Measurements from ENCODE around the gene AVEN.

DNA sequence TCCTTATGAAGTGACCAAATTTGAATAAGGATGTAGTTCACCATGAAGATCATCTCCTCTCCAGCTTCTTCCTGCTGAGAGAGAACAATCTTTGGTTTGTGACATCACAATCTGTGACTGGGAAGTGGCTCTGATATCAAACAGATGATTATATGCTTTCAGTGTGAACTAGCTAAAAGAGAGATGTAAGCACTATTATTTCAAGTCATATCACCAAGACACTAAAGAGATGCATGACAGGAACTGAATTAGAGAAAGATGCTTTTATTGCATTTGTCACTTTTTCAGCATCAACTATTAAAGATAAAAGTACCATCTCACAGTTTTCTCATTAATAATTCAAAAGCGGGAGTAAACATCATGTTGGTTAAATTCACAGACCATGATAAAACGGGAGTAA, 67.2 kb downstream of the AVEN start:
- TF ChIP-seq, protein P1, sequence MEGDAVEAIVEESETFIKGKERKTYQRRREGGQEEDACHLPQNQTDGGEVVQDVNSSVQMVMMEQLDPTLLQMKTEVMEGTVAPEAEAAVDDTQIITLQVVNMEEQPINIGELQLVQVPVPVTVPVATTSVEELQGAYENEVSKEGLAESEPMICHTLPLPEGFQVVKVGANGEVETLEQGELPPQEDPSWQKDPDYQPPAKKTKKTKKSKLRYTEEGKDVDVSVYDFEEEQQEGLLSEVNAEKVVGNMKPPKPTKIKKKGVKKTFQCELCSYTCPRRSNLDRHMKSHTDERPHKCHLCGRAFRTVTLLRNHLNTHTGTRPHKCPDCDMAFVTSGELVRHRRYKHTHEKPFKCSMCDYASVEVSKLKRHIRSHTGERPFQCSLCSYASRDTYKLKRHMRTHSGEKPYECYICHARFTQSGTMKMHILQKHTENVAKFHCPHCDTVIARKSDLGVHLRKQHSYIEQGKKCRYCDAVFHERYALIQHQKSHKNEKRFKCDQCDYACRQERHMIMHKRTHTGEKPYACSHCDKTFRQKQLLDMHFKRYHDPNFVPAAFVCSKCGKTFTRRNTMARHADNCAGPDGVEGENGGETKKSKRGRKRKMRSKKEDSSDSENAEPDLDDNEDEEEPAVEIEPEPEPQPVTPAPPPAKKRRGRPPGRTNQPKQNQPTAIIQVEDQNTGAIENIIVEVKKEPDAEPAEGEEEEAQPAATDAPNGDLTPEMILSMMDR (IDR thresholded peaks at IDR 0.05; ENCODE audit: low read length): no peak
- no peak for TF ChIP-seq EZH2 (IDR thresholded peaks at IDR 0.05; ENCODE audit: borderline replicate concordance, low read length)

Measured in OCI-LY1 (cell line).